DND-41 (cell line): ENCODE data around the gene SAMD10.
"Not testable (repeated sequence)": the region's sequence is repeated elsewhere in the genome, so short reads cannot be mapped to it uniquely, and the experiment has no call there.

Experiments
- ATAC-seq: fragments of 200-7000 bp; cut with Tn5 transposase; 3 replicates; pipeline ENCODE4 v1.9.1; 2021; ENCODE audit warnings: low read depth; ENCODE audit not compliant: insufficient read depth
- DNase-seq: peaks from one replicate; pipeline ENCODE4 v3.0.0-alpha.2; 2020
- H2AFZ ChIP-seq: 2 replicates; pipeline ENCODE4 v1.6.0; 2012; ENCODE audit warnings: low read depth, low read length
- H3K27ac ChIP-seq: 2 replicates; pipeline ENCODE4 v1.5.1; 2012; ENCODE audit warnings: low read length, inconsistent platforms
- H3K27me3 ChIP-seq: fragments of 200-600 bp; sonication (generic); 2 replicates; pipeline ENCODE4 v1.6.0; 2012; ENCODE audit warnings: low read length, mild to moderate bottlenecking, inconsistent platforms; ENCODE audit not compliant: insufficient read depth, poor library complexity
- H3K36me3 ChIP-seq: 2 replicates; pipeline ENCODE4 v1.5.1; 2012; ENCODE audit warnings: low read length, inconsistent platforms; ENCODE audit not compliant: insufficient read depth
- H3K4me1 ChIP-seq: 2 replicates; pipeline ENCODE4 v1.5.1; 2012; ENCODE audit warnings: mild to moderate bottlenecking, low read length; ENCODE audit not compliant: insufficient read depth
- H3K4me2 ChIP-seq: 2 replicates; pipeline ENCODE4 v1.6.0; 2012; ENCODE audit warnings: mild to moderate bottlenecking, moderate library complexity, low read length, inconsistent platforms; ENCODE audit not compliant: insufficient read depth
- H3K4me3 ChIP-seq, 2 experiments: fragments of 200-600 bp in 1 of 2; shearing (Covaris generic) in 1 of 2; 2 replicates each; pipeline ENCODE4 v1.5.1; 2012 to 2016; ENCODE audit warnings: inconsistent platforms in 2 of 2, low read length in 2 of 2, mild to moderate bottlenecking in 2 of 2, low read depth in 1 of 2, moderate library complexity in 1 of 2
- H3K79me2 ChIP-seq: 2 replicates; pipeline ENCODE4 v1.6.0; 2012; ENCODE audit warnings: low read length, inconsistent platforms; ENCODE audit not compliant: insufficient read depth
- H3K9ac ChIP-seq: 2 replicates; pipeline ENCODE4 v1.6.0; 2012; ENCODE audit warnings: low read depth, mild to moderate bottlenecking, inconsistent platforms, low read length, moderate library complexity
- H3K9me3 ChIP-seq: 2 replicates; pipeline ENCODE4 v1.5.1; 2012; ENCODE audit warnings: low read length, moderate library complexity, mild to moderate bottlenecking, inconsistent platforms; ENCODE audit not compliant: insufficient read depth, severe bottlenecking
- H4K20me1 ChIP-seq: 2 replicates; pipeline ENCODE4 v1.6.0; 2012; ENCODE audit warnings: low read length; ENCODE audit not compliant: insufficient read depth
- CTCF ChIP-seq: IDR thresholded peaks from 2 replicates; pipeline ENCODE4 v1.5.1; 2012; ENCODE audit warnings: borderline replicate concordance, low read length, moderate library complexity, mild to moderate bottlenecking; ENCODE audit not compliant: poor library complexity, severe bottlenecking; ENCODE audit errors: extremely low read depth
- EZH2 ChIP-seq: IDR thresholded peaks from 3 replicates; pipeline ENCODE4 v1.6.1; 2012; ENCODE audit warnings: borderline replicate concordance, low read depth, mild to moderate bottlenecking, moderate library complexity, low read length, inconsistent platforms; ENCODE audit not compliant: severe bottlenecking

The SAMD10 gene

GRCh38 chr20:63962426-63963347 is 16.8 kb downstream of the SAMD10 start:
- no peak overlapping the region for H3K4me2 ChIP-seq
- H3K27me3 ChIP-seq, result no peaks in the 10 kb centered on the region
- no peak for TF ChIP-seq EZH2
- TF ChIP-seq CTCF, result no peak
- H3K9me3 ChIP-seq, result peaks cover 39% of the 10 kb centered on the region
- no peak for DNase-seq
- peaks cover 35% of the 10 kb centered on the region for H4K20me1 ChIP-seq
- no peak overlapping the region for H3K4me3 ChIP-seq
- no peak overlapping the region for H3K9ac ChIP-seq
- H3K36me3 ChIP-seq, result peaks cover 84% of the 10 kb centered on the region
- H3K79me2 ChIP-seq, result peaks cover 19% of the 10 kb centered on the region
- no peak for ATAC-seq
- H3K4me1 ChIP-seq, result no peaks in the 10 kb centered on the region
- no peak overlapping the region for H3K27ac ChIP-seq
- H2AFZ ChIP-seq, result no peak overlapping the region

- H4K20me1 ChIP-seq, result peaks cover 35% of the 10 kb centered on the region
- no peak overlapping the region for H3K4me2 ChIP-seq
- TF ChIP-seq EZH2 (no peak), CTCF (no peak)
- DNase-seq (no peak), ATAC-seq (no peak)
- peaks cover 5% of the 10 kb centered on the region; the same call in 1 of the 2 replicates for H3K4me1 ChIP-seq
- H3K27me3 ChIP-seq, result no peaks in the 10 kb centered on the region
- no peak overlapping the region for H3K27ac ChIP-seq
- no peak overlapping the region for H3K9ac ChIP-seq
- peaks cover 13% of the 10 kb centered on the region; the same call in 1 of the 2 replicates for H3K79me2 ChIP-seq
- peaks cover 82% of the 10 kb centered on the region for H3K36me3 ChIP-seq
- peaks cover 31% of the 10 kb centered on the region for H3K9me3 ChIP-seq
- H2AFZ ChIP-seq, result no peak overlapping the region
- no peak overlapping the region for H3K4me3 ChIP-seq
These were observed 17.6 kb downstream of the SAMD10 start for GRCh38 chr20:63961664-63962425.

GRCh38 chr20:63960654-63961621 is 18.5 kb downstream of the SAMD10 start:
- not testable (repeated sequence) for H3K9ac ChIP-seq, H3K27me3 ChIP-seq, DNase-seq, H3K4me2 ChIP-seq, ATAC-seq, H3K4me1 ChIP-seq, H2AFZ ChIP-seq, H3K4me3 ChIP-seq, H3K27ac ChIP-seq
- H3K36me3 ChIP-seq, result peaks cover 75% of the 10 kb centered on the region
- H4K20me1 ChIP-seq, result peaks cover 35% of the 10 kb centered on the region
- H3K79me2 ChIP-seq, result peaks cover 16% of the 10 kb centered on the region
- H3K9me3 ChIP-seq, result peaks cover 22% of the 10 kb centered on the region
